Activated T-cell treated with anti-CD3 and anti-CD28 coated beads for 48 hours (primary cell): ENCODE results near the gene RBM28.
A peak's percentile ranks its signal among the peaks of the same experiment; 100 is the strongest.
"Not testable (repeated sequence)": the region's sequence is repeated elsewhere in the genome, so short reads cannot be mapped to it uniquely, and the experiment has no call there.

Experiments used
- DNase-seq: peaks from one replicate; pipeline ENCODE4 v3.0.0-alpha.2; 2020; ENCODE audit warnings: low read depth

The RBM28 gene

GRCh38 chr7:128350708-128351295, 7.1 kb upstream of the RBM28 start:
- no peak for DNase-seq

DNA sequence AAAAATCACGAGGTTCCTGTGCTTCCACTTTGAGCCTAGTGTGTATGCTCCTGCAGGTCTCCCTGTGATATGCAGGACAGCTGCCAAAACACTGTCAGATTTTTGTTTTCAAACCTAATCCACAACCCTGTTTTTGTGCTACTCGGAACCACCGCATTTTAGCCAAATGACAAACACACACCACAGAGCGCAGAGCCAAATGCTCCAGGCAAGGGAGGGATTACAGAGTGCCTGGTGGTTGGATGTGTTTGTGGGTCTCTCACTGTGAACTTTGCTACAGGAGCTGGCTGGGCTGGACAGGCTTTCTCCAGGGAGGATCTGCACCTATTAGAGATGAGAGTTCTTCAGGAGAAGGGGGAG, 5.7 kb upstream of the RBM28 start:
- DNase-seq = no peak

DNA sequence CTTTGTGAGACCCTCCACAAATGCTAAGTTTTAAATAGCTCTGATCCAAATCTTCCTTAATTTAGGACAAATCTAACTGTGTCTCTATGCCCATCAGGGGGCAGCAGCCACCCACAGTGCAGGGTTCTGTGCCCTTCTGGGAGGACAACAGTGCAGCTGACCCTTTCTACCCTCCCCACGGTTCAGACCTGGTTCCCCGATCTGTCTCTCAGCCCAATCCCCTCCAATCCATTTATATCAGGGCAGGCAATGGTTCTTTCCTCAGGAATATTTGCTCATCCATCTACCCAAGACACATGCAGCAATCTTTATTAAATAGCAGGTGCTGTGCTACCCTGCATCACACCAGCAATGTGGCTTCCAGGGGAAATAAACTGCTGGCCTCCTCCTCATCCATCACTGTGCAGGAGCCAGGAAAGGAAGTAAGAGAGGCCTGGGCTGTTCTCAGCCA, 4.0 kb upstream of the RBM28 start:
- peak; percentile 47 for DNase-seq

- no peak for DNase-seq
Observed at GRCh38 chr7:128344431-128344774, 695 bp upstream of the RBM28 start.

DNA sequence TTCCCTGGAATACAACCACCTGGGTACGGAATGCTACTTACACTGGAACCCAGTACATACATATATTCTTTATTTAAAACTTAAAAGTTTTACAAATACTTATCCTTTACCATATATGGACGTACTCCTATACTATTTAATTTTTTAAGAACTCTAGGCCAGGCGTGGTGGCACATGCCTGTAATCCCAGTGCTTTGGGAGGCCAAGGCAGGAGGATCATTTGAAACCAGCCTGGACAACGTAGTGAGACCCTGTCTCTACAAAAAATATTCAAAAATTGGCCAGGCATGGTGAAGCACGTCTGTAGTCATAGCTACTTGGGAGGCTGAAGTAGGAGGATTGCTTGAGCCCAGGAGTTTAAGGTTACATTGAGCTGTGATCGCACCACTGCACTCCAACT, 2.0 kb downstream of the RBM28 start:
- DNase-seq = no peak

DNA sequence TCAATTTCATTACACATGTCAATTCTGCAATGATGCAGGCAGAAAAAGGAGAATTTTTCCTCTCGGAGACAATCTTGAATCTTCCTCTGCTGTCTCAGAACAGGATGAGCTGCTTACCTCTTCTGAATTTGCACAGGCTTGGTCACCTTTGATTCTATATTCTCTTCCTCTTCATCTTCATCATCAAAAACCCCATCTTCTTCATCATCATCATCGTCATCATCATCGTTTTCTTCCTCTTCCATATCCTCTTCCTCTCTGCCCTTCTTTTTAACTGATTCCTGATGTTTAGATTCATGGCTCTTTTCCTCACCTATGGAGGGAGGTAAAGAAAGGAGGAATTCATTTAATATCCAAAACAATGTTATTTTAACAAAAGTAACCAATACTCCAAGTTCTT, 8.0 kb downstream of the RBM28 start:
- no peak for DNase-seq

- DNase-seq = no peak
Observed at GRCh38 chr7:128324368-128324680, 19.4 kb downstream of the RBM28 start.

GRCh38 chr7:128323459-128324367, 20.0 kb downstream of the RBM28 start:
- no peak for DNase-seq

GRCh38 chr7:128323040-128323439, 20.7 kb downstream of the RBM28 start:
- DNase-seq = no peak

DNA sequence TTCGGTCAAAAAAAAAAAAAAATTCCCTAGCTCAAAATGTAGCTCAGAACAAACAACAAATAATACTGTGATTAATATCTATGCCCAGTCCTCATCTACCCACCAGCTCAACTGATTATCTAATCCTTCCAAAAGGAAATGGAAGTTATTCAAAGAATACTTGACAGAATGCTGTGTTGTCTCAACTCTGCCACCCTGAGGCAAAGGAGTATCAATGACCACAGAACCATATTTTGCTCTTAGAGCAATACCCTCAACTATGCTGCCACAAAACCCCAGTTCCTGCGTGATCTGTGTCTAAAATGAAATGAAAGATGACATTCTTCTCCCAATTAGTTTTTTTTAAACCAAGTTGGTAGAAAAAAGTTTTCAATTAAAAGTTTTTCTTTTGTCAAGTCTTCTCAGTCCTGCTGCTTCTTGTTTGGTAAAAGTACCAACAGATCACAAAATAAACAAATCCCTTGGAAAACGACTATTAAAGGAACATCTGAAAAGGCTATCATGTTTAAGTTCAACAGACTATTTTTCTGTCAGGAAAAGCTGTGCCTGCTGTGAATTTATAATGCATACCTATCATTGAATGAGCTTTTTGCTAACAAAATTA, 21.6 kb downstream of the RBM28 start:
- DNase-seq = no peak

DNA sequence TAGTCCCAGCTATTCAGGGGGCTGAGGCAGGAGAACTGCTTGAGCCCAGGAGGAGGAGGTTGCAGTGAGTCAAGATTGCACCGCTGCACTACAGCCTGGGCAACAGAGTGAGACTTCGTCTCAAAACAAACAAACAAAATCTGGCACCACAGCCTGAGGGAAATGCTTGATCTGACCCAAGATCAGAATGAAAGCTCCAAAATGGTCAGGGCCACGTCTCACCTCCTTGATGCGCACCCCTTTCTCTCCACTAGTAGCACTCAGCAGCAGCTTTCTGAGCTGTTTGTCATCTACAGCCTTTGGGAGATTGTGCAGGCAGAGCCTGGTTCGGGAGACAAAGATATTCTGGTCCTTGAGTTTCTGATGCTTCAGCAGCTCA, 22.7 kb downstream of the RBM28 start:
- no peak for DNase-seq

- no peak for DNase-seq
Observed at GRCh38 chr7:128318691-128319090, 25.0 kb downstream of the RBM28 start.

- DNase-seq = no peak
Observed at GRCh38 chr7:128311013-128311412, 32.7 kb downstream of the RBM28 start.

DNA sequence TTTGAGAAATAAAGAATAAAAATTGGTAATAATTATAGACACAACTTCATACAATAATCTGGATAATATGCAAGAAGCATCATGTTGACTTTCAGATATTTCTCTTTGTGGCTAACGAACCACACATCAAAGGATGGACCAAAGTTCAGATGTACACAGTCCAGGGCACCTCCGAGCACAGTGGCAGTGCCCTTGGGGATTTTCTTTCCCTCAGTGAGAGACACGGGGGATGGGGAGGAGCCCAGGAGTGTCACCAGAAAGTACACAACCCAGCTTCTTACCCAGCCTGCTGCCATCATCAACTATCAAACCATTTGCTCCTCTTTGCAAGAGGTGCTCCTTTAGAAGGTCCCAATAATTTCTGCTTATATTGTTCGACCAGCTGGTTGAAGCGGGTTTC, 33.2 kb downstream of the RBM28 start:
- no peak for DNase-seq

DNA sequence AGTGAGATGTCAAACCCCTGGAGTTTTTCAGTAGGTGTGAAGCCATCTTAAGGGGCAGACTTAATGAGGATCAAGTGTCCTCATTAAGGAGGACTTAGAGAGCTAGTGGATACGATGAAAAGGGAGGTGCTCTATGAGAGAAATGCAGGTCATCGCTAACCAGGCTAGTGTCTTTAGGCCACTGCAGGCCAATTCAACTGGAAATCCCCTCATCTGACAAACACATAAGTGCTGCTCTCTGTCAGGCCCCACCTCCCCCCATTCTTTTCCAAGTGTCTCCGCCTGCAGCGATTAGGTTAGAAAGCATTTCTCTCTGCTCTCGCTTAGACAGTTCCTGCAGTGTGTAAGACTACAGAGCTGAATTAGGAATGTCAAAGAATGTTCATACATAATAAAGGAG, 33.7 kb downstream of the RBM28 start:
- DNase-seq = no peak

DNA sequence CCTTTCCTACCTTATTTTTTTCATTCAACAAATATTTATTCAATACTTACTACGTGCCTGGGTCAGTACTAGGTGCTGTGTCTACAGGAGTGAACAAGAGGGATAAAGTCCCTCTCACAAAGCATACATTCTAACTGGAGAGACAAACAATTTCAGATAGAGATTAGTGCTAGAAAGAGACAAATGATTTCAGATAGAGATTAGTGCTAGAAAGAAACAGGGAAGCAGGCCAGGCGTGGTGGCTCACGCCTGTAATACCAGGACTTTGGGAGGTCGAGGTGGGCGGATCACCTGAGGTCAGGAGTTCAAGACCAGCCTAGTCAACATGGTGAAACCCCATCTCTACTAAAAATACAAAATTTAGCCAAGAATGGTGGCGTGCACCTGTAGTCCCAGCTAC, 34.6 kb downstream of the RBM28 start:
- no peak for DNase-seq

DNA sequence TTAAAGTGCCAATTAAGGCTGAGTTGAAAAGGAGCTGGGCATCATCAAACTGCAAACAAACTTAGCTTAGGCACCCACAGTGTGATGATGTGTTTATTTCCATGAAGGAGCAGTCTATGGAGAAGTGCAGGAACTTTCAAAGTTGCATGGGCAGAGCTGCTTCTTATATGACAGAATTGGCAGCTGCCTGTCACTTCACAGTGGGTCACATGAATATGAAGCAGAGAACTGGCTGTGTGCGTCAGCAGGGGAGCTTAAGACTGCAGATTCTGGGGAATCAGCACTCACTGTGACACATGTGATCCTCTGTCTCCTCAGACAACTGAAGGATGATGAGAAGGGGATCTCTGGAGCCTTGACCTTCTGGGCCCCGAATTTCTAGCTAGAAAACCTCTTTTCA, 36.6 kb downstream of the RBM28 start:
- DNase-seq = no peak

- DNase-seq = no peak
Observed at GRCh38 chr7:128304212-128304611, 39.5 kb downstream of the RBM28 start.

DNA sequence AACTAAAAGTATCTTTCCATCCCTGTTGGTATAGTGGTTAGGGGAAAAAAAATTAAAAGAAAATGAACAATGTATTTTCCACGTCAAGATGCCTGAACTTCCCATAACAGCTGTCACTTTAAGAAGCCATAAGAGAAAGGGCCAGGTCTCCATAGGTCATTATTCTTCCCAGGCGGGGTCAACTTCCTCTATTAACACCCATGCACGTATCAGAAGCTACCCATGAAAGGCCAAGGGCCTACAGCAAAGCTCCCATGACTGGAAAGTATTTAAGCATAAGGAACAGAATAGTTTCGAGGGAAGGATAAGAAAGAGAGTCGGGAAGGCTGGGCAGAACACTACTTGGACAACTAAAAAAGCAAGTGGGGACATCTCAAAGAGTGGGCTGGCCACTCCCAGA, 40.1 kb downstream of the RBM28 start:
- DNase-seq = no peak

DNA sequence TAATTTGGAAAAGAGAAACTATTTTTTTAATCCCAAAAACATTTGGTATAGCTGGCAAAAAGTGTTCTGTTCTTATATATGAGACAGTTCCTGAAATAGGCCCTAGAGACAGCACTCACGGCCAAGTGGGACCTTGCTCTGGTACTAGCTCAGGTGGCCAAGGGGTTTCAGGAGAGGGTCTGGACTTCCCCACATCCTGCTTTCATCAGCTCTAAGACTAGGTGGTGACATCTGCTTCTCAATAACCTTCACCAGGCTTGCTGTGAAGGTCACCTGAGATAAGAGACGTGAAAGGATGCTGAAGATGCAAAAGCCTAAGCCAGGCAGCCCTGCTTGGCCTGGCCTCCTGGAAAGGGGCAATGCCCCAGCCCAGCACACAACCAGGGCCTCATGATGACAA, 40.6 kb downstream of the RBM28 start:
- no peak for DNase-seq

DNA sequence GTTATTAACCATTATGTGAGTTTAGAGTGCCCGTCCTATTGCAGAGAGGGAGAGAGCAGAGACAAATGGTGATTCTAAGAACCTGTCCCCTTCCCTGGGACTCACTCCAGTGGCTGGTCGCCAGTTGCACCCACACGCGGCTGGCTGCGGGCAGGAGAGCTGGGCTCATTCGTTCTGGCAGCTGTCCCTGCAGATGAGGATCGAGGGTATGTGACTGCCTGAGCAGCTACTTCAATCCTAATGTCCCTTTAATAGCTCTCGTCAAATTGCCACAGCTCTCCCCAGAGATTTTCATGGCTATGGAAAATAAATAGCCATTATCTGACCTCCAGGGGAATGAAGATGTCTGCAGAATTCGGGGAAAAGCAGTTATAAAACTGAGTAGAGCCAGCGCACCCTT, 41.6 kb downstream of the RBM28 start:
- no peak for DNase-seq

- DNase-seq = no peak
Observed at GRCh38 chr7:128299109-128299607, 44.5 kb downstream of the RBM28 start.

- DNase-seq = not testable (repeated sequence)
Observed at GRCh38 chr7:128298004-128298403, 45.7 kb downstream of the RBM28 start.

DNA sequence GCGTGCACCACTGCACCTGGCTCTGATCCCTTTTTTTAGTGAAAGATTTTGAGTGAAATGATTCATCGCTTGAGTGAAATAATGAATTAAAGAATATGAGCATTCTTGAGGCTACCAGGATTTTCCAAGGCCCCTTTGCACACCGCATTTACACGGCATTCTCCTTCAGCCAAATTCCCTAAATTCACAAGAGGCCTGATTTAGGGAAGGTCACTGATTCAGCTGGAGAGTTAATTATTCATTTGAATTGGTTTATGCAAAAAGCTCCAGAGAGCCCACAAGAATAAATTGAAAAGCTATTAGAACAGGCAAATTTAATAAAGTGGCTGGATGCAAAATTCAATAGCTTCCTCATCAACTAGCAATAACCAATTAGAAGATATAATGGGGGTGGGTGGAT, 56.2 kb downstream of the RBM28 start:
- DNase-seq = no peak
